ENCODE results near the gene CFAP43. TPM values are rescaled to one million over a fixed set of nuclear protein-coding genes. Genes with fewer than 3 reads are reported as not detected.

Gene CFAP43, protein sequence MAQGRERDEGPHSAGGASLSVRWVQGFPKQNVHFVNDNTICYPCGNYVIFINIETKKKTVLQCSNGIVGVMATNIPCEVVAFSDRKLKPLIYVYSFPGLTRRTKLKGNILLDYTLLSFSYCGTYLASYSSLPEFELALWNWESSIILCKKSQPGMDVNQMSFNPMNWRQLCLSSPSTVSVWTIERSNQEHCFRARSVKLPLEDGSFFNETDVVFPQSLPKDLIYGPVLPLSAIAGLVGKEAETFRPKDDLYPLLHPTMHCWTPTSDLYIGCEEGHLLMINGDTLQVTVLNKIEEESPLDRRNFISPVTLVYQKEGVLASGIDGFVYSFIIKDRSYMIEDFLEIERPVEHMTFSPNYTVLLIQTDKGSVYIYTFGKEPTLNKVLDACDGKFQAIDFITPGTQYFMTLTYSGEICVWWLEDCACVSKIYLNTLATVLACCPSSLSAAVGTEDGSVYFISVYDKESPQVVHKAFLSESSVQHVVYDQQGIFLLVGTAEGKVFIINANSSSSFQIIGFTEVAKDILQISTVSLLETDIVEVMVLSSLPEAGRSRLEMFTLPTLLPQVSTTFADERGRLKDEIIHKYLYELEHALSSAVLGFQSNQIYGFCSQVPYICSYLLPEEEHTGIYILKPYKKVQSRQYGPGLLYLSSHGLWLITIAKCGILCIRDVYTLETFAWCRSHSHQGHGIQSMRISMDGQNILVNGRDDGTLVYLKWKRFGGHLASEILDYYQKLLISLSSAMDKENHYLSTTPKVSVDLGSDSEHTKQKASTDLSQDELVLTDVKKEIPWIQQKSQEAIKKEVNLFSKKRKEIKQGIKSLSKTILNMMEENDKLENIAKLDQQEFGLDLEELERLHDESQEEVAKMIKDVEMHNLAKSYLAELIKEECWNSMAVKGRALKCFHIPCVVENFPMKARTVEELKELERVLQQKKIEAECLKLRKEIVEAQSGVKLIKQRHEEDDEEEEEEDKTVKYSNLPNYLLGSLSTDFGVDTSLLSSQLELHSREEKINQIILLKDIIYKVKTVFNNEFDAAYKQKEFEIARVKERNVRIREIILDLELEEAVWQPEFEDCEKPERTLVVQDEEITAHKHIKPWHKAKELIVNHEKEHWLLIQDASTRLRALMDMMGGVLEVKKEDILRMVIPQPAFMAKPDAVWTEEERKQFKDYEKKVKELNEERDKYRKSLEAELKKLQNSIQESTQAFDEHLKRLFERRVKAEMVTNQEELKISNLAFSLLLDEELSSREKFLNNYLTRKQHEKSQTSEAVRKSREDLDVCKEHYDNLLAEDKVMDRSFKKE (N-terminal part only)
- total RNA-seq, result 0.17 TPM in 1 of 2 replicates, not detected in the other

DNA sequence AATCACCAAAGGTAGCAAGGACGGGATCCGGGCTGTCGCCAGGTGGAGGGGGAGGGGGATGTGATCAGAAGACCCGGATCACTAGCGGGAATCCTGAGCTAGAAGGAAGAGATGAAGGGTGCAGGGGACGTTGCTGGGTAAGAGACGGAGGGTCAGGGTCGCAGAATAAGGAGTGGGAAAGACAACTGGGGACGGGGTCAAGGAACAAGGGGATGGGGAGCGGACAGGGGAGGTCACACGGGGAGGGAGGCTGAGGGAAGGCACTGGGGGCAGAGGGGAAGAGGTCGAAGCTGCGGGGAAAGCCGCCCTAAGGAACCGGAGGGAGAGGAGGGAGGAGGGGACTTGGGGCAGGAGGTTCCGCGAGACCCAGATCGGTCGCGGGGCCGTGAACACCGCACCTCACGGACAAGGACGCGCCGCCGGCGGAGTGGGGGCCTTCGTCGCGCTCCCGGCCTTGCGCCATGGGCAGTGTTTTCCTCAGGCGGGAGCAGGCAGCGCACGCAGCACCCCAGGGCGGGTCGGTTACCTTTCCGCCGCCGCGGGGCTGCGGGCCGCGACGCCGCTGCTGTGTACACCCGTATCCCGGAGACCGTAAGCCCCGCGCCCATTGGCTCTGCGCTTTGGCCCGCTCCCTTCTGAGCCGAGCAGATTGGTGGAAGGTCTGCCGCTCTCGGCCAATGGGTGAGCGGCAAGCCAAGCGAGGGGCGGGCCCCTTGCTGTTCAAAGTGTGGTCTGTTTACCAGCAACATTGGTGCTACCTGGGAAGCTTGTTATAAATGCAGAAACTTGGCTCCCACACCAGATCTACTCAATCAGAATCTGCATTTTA is at the start of gene CFAP43:
Gene CFAP43, minus strand, starts transcription at position 581 of the 829 bp plus-strand sequence. Its CDS starts 118 bp downstream, at position 463.

DNA sequence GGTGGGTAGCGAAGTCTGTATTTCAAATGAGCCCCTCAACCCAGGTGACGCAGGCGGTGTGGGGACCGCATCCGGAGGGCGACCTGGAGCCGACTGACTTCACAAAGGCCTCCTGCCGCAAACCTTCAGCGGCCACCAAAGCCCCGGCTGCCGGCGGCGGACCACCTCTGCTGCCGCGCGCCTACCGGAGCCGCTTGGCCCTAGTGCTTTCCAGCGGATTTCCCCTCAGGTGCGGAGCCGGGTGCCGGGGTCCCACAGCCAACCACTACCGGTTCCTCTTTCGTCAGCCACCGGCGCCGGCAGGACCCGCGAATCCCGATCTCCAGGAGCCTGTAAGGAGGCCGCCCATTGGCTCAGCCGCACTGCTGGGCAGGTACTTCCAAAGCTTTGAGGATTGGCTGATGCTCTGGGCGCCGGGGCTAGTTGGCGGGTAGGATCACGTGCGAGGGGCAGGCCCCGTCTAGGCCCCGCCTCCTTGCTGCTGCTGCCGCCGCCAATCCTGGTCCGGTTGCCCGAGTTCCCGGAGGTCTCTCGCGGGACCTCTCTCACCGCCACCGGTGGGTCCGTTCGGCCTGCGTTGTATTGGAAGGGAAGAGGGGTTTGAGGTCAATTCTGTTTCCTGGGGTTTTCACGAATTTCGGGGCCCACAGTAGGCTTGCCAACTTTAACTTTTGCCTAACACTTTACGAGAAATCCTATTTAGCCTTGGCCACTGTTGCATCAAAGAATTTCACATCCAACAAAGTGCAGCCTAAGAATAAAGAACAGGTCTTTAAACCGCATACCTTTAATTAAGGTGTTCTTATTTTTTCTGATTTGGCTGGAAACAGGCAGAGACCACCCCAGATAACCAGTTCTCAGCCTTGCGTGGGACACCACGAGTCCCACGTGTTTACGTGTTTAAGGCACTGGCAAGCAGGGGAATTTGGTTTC is 36.8 kb upstream of the CFAP43 start, which contains the start of gene GSTO2:
Gene GSTO2, plus strand, starts transcription at position 472 of the 933 bp plus-strand sequence. CDS start 5,732 bp downstream, outside the sequence.

DNA sequence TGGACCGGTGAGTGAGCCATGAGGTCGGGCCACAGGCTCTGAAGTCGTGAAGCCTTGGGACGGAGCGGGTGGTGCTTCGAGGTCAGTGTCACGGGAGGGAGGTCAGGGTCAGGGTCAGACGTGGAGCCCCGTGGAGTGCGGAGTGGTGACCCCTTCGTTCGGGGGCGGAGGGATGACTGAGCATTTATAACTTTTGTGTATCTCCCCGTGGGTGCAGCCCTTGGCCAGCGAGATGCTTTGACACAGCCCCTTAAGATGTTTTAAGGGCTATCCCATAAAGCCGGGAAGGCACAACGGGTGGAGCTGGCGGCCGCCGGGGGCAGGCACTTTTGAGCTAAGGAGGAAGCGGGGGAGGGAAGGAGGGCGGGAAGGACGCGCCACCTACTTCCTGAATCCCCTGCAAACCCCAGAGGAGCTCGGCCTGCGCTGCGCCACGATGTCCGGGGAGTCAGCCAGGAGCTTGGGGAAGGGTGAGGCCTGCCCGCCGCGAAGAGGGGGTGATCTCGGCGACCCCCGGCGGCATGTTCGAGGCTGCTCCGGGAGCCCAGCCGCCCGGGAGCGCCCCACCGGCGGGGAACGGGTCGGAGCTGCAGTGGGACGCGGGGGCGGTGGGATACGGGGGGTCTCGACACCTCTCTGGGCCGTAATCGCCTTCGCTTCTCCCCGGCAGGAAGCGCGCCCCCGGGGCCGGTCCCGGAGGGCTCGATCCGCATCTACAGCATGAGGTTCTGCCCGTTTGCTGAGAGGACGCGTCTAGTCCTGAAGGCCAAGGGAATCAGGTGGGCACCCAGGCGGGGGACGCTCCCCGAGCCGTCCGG is 22.5 kb upstream of the CFAP43 start, which contains the start of gene GSTO1:
Gene GSTO1, plus strand, starts transcription at position 400 of the 818 bp plus-strand sequence. Its CDS starts 37 bp downstream, at position 437.

DNA sequence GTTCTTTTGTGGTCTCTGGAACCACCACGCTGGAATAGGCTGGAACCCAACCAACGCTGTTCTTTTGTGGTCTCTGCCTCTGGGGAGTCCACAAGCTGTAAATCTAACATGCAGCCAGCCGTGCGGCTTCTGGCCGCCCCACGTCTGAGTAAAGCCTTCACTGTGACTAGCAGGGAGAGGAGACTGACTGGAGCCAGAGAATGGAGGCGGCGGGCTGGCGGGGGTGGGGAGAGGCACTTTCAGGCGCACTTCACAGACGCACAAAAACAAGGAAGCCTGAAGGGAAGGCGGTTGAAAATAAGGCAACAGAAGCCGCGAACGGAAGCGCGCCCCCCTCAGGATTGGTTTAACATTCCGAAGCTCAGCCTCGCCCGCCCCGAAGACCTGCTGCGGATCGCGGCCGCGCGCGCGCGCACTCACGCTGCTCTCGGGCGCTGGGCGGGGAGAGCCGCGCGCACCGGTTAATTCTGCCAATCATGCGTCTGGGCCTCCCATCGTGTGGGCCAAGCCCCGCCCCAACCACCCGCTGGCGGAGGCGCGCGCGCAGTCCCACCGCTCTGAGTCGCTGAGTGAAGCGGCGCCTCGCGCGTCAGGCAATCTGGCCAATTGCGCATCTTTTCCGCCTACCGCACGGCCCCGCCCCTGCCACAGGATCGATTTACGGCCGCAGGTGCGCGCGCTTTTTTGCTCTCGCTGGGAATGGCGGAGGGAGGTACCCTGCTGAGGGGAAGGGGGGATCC is 110.5 kb downstream of the CFAP43 start, which contains the start of gene SFR1:
Gene SFR1, plus strand, starts transcription at position 687 of the 740 bp plus-strand sequence. Its CDS starts 13 bp downstream, at position 700.

DNA sequence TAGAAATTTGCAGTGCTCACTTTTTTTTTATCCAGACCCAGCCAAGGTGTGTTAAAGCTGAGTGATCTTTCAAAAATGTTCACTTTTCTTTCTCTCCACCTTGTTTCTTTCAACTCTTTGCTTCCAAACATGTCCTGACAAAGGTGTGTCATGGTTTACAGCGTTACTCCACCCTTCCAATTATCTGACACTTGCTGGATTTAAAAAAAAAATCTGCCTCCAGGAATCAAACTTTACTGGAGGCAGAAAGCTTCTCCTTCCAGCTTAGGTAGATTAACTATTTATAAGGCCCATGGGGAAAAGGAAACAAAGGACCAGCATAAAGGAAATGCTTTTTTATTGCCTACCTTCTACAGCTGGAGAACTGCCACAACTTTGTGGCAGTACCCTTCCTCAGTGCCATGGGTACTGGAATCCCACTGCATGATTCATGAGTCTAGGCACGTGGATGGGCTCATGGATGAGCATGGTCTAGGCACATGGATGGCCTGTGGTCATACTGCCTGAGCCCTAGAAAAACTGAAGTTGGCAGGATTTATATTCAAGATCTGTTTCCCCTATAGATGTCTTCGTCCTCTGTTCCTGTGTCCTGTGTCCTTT is 146.3 kb downstream of the CFAP43 start, which contains the start of gene COL17A1:
Gene COL17A1, minus strand, starts transcription at position 80 of the 600 bp plus-strand sequence. CDS start 5,207 bp downstream, outside the sequence.

Other genes with a start within 250 kb of the CFAP43 start
- under 0.01 TPM in 2 replicates for gene COL17A1, start 146.5 kb downstream of the CFAP43 start, total RNA-seq
- 4.1 and 5.3 TPM in 2 replicates for gene SFR1, start 110.2 kb downstream of the CFAP43 start, total RNA-seq
- 444 and 487 TPM in 2 replicates for gene GSTO1, start 22.5 kb upstream of the CFAP43 start, total RNA-seq
- 0.98 and 1.0 TPM in 2 replicates for gene GSTO2, start 36.8 kb upstream of the CFAP43 start, total RNA-seq
- gene ITPRIP, start 106.1 kb upstream of the CFAP43 start, total RNA-seq, result 34.7 and 53.9 TPM in 2 replicates
- 2.5 and 3.4 TPM in 2 replicates for gene CFAP58, start 121.5 kb upstream of the CFAP43 start, total RNA-seq

All from dermis lymphatic vessel endothelial cell (primary cell).